B cell (primary cell): ENCODE measurements around the gene MRTFB. TPM values are rescaled to one million over a fixed set of nuclear protein-coding genes. Genes with fewer than 3 reads are reported as not detected.

ENCODE experiments used
- polyA plus RNA-seq: library from polyadenylated mRNA; depleted of rRNA; stranded (reverse); fragments of >200 nt; gene quantifications from 2 replicates; pipeline ENCODE4 v1.2.3, GENCODE V29; 2012
- small RNA-seq: library from RNA; depleted of rRNA; stranded (forward); fragments of <200 nt; gene quantifications from one replicate; pipeline ENCODE3, GENCODE V24; 2012; ENCODE audit warnings: low replicate concordance, low read depth; ENCODE audit not compliant: insufficient read length
- total RNA-seq, 2 donors: library from RNA; stranded (reverse); fragments of 120-200 nt in 1 of 2; gene quantifications; 1 replicate in 1 of 2; 2 replicates in 1 of 2; pipeline versions ENCODE4 v1.2.3 to v1.2.4, GENCODE V29; 2013 to 2022

Gene MRTFB
- total and polyA plus RNA-seq, 2 donors (not counting 1 experiment from before 2014, with no cell fraction given), result 6.6 to 39.5 TPM

Small RNA genes lying within 50 kb of the gene (small RNA-seq; reads per million reads assigned to genes)
- gene MIR193B (not detected), gene MIR365A (not detected), gene RF00019 (not detected)

Other genes with a start within 250 kb of the MRTFB start
- gene ERCC4, start 151.2 kb upstream of the MRTFB start, total RNA-seq, result 11.9 and 13.2 TPM in 2 replicates
- gene ERCC4, start 151.2 kb upstream of the MRTFB start, polyA plus RNA-seq, result 1.0 and 1.9 TPM in 2 replicates